Renal pelvis (tissue), 4 donors: ENCODE results near the gene ZFP42. TPM values are rescaled to one million over a fixed set of nuclear protein-coding genes. Genes with fewer than 3 reads are reported as not detected.
"Not testable (repeated sequence)": the region's sequence is repeated elsewhere in the genome, so short reads cannot be mapped to it uniquely, and the experiment has no call there.

Experiments used
- DNase-seq: peaks from one replicate; pipeline ENCODE4 v3.0.0-alpha.2; 2013
- polyA plus RNA-seq, 3 donors: library from polyadenylated mRNA; unstranded; fragments of 120-200 nt; gene quantifications; one replicate each; pipeline ENCODE4 v1.2.1, GENCODE V29; 2013; ENCODE audit not compliant: insufficient read length in 3 of 3

ZFP42 gene
- polyA plus RNA-seq, 3 donors, result 1.4 to 1.7 (median 1.5) TPM

- no peak for DNase-seq
These were observed 22.7 kb downstream of the ZFP42 start for GRCh38 chr4:188018262-188018661.

GRCh38 chr4:188021548-188022249 is 26.1 kb downstream of the ZFP42 start:
- no peak for DNase-seq

GRCh38 chr4:188023682-188024081 is 28.1 kb downstream of the ZFP42 start:
- DNase-seq, result no peak

- no peak for DNase-seq
These were observed 29.9 kb downstream of the ZFP42 start for GRCh38 chr4:188025476-188025875.

- no peak for DNase-seq
These were observed 33.5 kb downstream of the ZFP42 start for GRCh38 chr4:188029114-188029513.

DNA sequence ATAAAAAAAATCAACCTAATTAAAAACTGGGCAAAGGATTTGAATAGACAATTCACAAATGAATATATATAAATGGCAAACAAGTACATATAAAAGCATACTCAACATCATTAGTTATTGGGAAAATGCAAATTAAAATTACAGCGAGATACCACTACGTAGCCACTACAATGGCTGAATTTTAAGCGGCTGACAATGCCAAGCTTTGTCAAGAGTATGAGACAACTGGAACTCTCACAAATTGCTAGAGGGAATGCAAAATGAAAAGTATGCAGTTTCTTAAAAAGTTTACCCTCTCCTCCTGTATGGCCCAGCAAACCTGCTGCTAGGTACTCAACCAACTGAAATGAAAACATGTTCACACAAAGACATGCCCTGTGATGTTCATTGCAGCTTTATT is 34.8 kb downstream of the ZFP42 start:
- DNase-seq, result no peak

- no peak for DNase-seq
These were observed 36.2 kb downstream of the ZFP42 start for GRCh38 chr4:188031751-188032150.

DNA sequence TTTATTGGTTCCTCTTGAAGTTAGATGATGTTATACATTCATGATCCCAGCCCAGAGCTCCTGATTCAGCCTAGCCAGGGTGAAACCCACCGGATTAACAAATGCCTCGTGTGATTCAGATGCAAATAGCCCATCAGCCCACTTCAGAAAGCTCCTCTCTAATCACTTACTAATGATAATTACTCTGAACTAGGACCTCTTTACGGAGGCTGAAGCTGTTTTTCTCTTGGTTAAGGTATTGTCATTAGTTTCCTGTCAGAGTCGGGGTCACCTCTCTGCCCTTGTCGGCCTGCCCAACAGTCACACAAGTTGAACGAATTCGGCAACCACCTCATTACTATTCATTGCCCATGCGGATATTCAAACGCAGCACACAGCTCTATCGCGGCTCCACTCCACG is 36.6 kb downstream of the ZFP42 start:
- no peak for DNase-seq

- DNase-seq, result no peak
These were observed 37.0 kb downstream of the ZFP42 start for GRCh38 chr4:188032583-188032982.

- DNase-seq, result no peak
These were observed 41.6 kb downstream of the ZFP42 start for GRCh38 chr4:188037003-188037713.

DNA sequence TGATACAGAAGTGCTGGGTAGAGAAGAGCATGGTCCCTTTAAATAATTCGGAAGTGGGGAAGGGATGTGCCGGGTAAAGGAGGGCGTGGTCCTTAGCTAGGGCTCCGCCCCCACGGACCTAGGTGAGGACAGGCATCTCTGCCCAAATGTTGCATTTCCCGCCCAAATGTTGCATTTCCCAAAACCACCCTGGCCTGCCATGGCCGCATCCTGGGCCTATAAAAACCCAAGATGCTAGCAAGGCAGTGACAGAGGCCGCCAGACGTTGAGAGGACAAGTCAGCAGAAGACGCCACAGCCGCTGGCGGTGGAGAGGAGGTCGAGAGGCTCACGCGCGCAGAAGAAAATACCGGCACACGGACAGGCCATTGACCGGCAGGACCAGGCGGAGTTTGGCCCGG is 46.1 kb downstream of the ZFP42 start:
- DNase-seq, result no peak

- DNase-seq, result no peak
These were observed 46.6 kb downstream of the ZFP42 start for GRCh38 chr4:188042191-188042590.

DNA sequence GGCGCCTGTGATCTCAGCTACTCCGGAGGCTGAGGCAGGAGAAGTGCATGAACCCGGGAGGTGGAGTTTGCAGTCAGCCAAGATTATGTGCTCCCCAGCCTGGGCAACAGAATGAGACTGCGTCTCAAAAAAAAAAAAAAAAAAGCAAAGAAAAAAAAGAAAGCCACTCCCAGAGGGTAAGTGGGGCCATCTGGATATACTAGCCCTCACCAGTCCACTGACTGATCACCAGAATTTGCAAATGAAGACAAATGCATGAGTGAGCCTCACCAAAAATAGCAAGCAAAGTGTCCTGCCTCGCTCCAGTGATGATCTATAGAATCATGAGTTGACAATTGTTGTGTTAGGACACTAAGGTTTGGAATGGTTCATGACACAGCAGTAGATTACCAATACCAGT is 47.6 kb downstream of the ZFP42 start:
- DNase-seq, result no peak

DNA sequence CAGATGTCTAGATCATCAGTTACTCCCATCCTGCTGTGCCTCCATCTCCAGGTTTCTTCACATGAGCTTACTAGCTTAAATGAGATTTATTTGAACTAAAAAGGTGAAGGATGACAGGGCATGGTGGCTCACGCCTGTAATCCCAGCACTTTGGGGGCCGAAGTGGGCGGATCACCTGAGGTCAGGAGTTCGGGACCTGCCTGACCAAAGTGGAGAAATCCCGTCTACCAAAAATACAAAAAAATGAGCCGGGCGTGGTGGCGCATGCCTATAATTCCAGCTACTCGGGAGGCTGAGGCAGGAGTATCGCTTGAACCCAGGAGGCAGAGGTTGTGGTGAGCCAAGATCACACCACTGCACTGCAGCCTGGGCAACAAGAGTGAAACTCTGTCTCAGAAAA is 49.9 kb downstream of the ZFP42 start:
- not testable (repeated sequence) for DNase-seq

DNA sequence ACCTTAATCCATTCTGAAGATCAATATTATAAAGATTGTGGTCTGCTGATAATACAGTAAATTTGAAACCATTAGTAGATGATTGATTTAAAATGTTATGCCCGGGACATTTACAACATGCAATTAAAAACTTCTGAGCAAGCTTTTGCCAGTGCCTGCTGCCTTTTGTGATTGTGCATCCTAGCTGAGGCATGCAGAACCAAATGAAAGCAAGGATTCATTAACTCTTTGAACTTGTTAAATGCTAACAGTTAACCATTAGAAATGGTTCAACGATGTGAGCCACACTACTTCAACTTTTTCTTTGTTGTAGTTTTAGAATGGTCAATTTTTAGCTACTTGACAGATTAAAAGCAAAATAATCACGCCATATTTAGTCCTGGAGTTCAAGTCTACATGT is 51.1 kb downstream of the ZFP42 start:
- peak; percentile 26 for DNase-seq

- peak; percentile 33 for DNase-seq
These were observed 57.7 kb downstream of the ZFP42 start for GRCh38 chr4:188053302-188053701.

Other genes starting within 250 kb of the ZFP42 start
- gene TRIML2, start 113.8 kb downstream of the ZFP42 start, polyA plus RNA-seq, result under 1 TPM in 1 of 3 donors, not detected in 2; 0.51 TPM
- gene TRIML1, start 143.7 kb downstream of the ZFP42 start, polyA plus RNA-seq, result not detected